ES-I3 (cell line): ENCODE data around the gene FIGN.

ENCODE experiments used
- H3K36me3 ChIP-seq: 2 replicates; pipeline ENCODE4 v1.6.1; 2013; ENCODE audit warnings: mild to moderate bottlenecking, low read length, control low read depth, moderate library complexity; ENCODE audit not compliant: insufficient read depth
- H3K4me1 ChIP-seq: 2 replicates; pipeline ENCODE4 v1.6.1; 2013; ENCODE audit warnings: mild to moderate bottlenecking, control low read depth, low read length; ENCODE audit not compliant: insufficient read depth
- H3K9ac ChIP-seq: 2 replicates; pipeline ENCODE4 v1.6.1; 2013; ENCODE audit warnings: low read depth, mild to moderate bottlenecking, low read length, moderate library complexity
- H3K9me3 ChIP-seq: 2 replicates; pipeline ENCODE4 v1.6.1; 2013; ENCODE audit warnings: mild to moderate bottlenecking, low read length, moderate library complexity; ENCODE audit not compliant: control insufficient read depth, insufficient read depth

Gene FIGN

DNA sequence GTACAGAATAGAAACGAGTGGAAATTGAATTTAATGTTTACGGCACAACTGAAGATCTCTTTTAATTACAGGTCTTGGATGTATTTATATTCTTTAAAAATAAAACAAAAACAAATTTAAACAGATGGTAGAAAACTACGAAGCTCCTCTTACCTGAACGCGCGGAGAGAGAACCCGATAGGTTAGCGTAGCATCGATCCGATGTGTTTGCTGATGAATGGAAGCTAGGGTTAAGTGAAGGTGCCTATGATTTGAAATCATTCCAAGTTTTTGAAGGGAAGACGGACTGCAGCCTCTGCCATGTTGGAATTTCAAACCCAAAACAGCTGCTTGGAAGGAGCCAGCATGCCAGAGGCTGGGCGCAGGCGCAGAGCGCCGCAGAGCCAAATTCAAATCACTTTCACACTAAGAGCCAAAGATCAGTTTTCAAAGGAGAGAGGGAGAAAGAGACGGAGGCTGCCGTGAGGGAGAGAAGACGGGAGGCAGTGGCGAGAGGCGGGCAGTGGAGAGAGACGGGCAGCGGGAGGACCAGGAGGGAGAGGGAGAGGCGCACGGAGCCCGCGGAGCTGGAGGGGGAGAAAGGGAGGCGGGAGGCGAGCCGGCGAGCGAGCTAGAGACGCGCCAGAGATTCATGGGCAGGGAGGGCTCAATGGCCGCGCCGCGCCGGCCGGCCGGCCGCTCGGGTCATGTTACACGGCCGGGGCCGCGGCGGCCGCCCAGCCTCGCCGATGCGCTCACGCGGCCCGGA lies at the start of gene FIGN:
TSS of gene FIGN (minus strand) at position 324 of the 748 bp plus-strand sequence. CDS start 1,081 bp downstream, outside the sequence.
- Histone ChIP-seq H3K9me3 (no peaks in the 10 kb centered on the region), H3K36me3 (no peaks in the 10 kb centered on the region), H3K9ac (peak within 1 kb of the TSS; percentile 86), H3K4me1 (peaks cover 8% of the 10 kb centered on the region)

- Histone ChIP-seq H3K9me3 (no peaks in the 10 kb centered on the region), H3K36me3 (no peaks in the 10 kb centered on the region), H3K9ac (no peak overlapping the region), H3K4me1 (no peaks in the 10 kb centered on the region)
Measured at GRCh38 chr2:163785162-163785561, 49.4 kb upstream of the FIGN start.

GRCh38 chr2:163779970-163780597 lies 44.3 kb upstream of the FIGN start:
- Histone ChIP-seq H3K36me3 (no peaks in the 10 kb centered on the region), H3K9ac (no peak overlapping the region), H3K4me1 (peaks cover 12% of the 10 kb centered on the region; the same call in 1 of the 2 replicates), H3K9me3 (no peaks in the 10 kb centered on the region)

GRCh38 chr2:163778045-163778781 lies 42.4 kb upstream of the FIGN start:
- Histone ChIP-seq H3K9me3 (no peaks in the 10 kb centered on the region), H3K9ac (no peak overlapping the region), H3K36me3 (no peaks in the 10 kb centered on the region), H3K4me1 (peaks cover 12% of the 10 kb centered on the region; the same call in 1 of the 2 replicates)

DNA sequence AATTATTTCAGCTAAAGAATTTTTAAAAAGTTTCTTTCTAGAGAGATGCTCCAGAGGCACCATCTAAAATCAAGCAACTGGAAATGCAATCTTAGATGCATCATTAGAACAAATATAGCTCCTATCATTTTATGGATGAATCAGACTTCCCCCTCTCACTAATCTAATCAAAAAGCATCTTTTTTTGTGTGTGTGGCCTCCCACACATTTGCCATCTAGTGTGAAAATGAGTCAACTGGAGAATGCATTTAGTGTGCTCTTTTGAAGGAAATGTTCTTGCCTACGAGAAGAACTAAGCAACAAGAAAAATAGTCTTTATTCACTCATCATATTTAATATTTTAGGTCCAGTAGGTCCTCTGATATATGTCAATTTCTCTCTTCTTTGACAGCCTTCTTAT lies 39.5 kb upstream of the FIGN start:
- Histone ChIP-seq H3K9me3 (no peaks in the 10 kb centered on the region), H3K4me1 (peaks cover 16% of the 10 kb centered on the region), H3K9ac (no peak overlapping the region), H3K36me3 (no peaks in the 10 kb centered on the region)

DNA sequence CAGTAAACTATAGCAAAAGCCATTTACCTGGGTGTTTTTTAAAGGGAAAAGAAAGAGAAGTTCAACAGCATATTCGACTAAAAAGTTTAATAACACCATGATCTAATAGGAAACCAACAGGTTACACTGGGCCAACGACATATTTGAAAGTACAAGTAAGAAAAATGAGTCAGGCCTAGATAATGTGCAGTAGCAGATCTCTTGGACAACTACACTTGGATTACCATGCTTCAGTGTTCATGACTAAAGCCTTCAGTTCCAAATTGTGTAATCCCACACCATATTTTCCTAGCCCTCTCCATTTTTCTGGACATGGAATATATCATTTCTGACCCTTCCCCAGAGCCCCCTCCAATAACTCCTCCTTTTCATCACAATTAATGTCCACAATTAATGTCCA lies 39.1 kb upstream of the FIGN start:
- Histone ChIP-seq H3K9me3 (no peaks in the 10 kb centered on the region), H3K36me3 (no peaks in the 10 kb centered on the region), H3K9ac (no peak overlapping the region), H3K4me1 (peaks cover 16% of the 10 kb centered on the region)

GRCh38 chr2:163773276-163773675 lies 37.5 kb upstream of the FIGN start:
- H3K9ac ChIP-seq, result no peak overlapping the region
- H3K4me1 ChIP-seq, result peaks cover 10% of the 10 kb centered on the region
- H3K9me3 ChIP-seq, result no peaks in the 10 kb centered on the region
- H3K36me3 ChIP-seq, result no peaks in the 10 kb centered on the region

DNA sequence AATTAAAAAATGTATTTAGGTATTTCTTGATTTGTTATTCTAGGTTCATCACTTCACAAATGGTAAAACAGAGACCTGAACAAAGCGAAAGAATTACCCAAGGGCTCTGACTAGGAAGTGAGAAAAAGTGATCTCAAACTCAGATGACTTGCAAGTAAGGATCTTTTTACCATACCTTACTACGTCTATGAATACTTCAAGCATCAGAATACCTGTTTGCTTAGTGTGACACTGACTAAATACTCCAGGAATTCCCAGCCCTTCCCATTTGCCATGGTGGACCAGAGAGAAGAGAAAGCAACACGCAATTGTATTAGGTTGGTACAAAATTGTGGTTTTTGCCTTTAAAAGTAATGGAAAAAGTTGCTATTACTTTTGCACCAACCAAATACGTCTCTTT lies 35.8 kb upstream of the FIGN start:
- peaks cover 4% of the 10 kb centered on the region for H3K4me1 ChIP-seq
- H3K9me3 ChIP-seq, result no peaks in the 10 kb centered on the region
- no peaks in the 10 kb centered on the region for H3K36me3 ChIP-seq
- no peak overlapping the region for H3K9ac ChIP-seq

DNA sequence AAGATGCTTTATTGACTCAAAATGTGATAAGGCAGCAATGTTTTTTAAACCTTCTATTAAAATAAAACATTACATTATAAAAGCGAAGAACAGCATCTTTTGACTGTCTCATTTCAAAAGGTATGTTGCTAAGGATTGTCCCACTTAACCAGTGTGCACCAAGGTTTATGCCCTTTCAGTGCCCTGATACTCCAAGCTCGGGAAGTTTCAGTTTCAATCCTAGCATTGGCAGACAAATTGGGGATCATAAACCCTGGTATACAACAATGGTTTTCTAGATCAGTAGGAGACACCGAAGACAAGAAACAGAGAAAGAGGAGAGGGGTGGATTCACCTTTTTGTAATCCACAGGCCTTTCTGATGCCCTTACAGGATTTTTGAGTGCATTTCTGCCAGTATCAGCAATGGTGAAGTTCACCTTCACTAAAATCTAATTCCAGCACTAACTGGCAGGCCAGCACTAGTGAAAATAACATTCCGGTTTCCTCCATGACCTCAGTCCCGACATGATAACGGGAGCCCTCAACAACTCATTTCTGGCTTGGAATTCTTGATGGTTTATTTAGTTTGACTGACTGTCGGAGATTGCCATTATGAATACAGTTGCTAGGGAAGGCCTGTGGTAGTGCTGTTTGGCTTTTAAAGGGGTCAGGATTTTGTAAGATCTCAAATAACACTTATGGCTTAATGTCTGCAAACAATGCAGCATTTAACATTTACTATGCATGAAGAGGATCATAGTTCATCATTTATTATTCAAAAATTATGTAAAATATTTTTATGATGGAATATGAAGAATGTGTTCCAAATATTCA lies 33.3 kb upstream of the FIGN start:
- H3K9me3 ChIP-seq, result no peaks in the 10 kb centered on the region
- no peaks in the 10 kb centered on the region for H3K36me3 ChIP-seq
- H3K9ac ChIP-seq, result no peak overlapping the region
- peaks cover 4% of the 10 kb centered on the region for H3K4me1 ChIP-seq

DNA sequence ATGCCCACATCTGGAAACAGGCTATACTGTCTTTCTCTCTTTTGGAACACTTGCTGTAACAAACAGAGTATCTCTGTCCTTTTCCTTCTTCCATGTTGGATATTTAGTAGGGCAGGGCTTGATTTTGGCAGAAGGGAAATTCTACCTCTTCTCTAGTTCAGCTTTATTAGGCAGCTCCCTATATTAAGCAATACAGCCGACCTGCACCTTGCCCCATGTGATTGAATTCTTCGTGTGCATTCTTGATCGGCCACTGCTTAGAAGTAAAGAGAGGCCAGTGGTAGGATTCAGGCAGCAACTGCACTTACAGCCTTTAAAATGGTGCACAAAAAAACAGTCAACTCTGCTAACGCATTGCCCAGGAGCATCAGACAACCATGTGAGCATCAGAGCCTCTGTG lies 31.3 kb upstream of the FIGN start:
- Histone ChIP-seq H3K9me3 (no peaks in the 10 kb centered on the region), H3K4me1 (peaks cover 3% of the 10 kb centered on the region), H3K36me3 (no peaks in the 10 kb centered on the region), H3K9ac (no peak overlapping the region)

DNA sequence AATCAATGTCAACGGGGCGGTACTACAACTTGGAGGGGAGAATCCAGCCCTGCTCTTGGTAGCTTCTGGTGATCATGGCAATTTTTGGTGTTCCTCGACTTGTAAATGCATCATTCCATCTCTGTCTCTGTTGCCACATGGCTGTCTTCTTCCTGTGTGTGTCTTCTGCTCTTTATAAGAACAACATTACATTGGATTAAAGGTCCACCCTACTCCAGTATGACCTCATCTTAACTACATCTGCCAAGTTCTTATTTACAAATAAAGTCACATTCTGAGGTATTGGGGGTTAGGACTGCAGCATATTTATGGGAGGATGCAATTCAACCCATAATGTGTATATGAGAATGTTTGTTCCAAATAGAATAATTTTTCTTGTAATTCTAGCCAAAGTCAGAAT lies 28.8 kb upstream of the FIGN start:
- Histone ChIP-seq H3K9ac (no peak overlapping the region), H3K4me1 (no peaks in the 10 kb centered on the region), H3K9me3 (no peaks in the 10 kb centered on the region)

DNA sequence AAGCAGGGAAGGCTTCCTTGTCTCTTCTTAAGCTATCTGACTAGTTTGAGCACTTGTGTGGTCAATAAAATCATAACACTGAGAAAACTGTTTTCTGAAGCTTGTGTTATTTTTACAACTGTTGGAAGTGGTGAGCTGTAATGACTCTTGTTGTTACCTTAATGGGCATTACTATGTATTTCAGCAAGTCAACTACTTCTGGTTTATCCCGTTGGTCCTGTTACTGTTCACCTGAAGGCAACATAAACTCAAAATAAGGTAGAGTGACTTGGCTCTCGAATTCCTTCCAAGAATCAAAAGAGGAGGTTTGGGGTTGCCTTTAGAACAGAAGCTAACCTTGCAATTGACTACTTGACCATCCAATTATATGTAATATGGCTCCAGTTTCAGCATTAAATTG lies 23.2 kb upstream of the FIGN start:
- H3K9ac ChIP-seq, result no peak overlapping the region
- peaks cover 8% of the 10 kb centered on the region; the same call in 1 of the 2 replicates for H3K4me1 ChIP-seq

More for the DNA sequence above, 28.8 kb upstream of the FIGN start:
- no peaks in the 10 kb centered on the region for H3K36me3 ChIP-seq

DNA sequence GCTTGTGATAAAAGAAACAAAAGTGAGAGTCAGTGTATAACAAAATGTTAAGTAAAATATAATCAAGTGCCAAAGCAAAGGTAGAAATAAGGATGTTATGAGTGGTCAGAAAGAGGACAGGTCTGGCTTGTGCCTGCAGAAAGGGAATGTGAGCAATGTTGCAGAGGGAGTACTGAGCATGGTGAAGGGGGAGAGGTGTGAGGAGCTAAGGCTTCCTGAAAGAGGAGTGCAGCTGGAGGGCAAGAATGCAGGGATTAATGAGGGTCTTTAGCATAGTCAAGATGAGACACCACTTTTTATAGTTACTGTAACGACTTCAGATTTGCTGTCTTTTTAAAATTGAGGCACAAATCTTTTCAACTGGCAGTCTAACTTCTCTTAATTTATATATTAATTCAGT lies 22.0 kb upstream of the FIGN start:
- Histone ChIP-seq H3K9ac (no peak overlapping the region), H3K36me3 (no peaks in the 10 kb centered on the region), H3K4me1 (peaks cover 8% of the 10 kb centered on the region; the same call in 1 of the 2 replicates), H3K9me3 (no peaks in the 10 kb centered on the region)

More for the DNA sequence above, 23.2 kb upstream of the FIGN start:
- Histone ChIP-seq H3K36me3 (no peaks in the 10 kb centered on the region), H3K9me3 (no peaks in the 10 kb centered on the region)

DNA sequence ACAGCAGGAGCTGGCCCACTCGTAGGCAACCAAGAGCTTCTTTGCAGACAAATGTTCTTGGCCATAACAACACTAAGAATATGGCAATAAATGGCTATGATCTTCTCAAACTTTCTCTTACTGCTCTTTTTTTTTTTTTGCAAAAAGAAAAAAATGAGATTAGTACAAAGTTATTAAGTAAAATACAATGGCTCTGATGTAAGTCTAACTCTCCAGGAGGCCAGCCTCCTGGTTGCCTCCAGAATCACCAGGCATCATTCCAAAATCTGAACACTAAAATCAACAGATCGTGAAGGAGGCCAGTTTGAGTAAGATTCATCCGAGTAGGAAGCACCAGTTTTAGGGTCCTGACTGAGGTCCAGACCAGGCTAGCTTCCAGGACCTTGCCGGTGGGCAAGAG lies 20.8 kb upstream of the FIGN start:
- Histone ChIP-seq H3K36me3 (no peaks in the 10 kb centered on the region), H3K4me1 (peaks cover 8% of the 10 kb centered on the region; the same call in 1 of the 2 replicates), H3K9me3 (no peaks in the 10 kb centered on the region), H3K9ac (no peak overlapping the region)
